GM19238 (cell line): Measurements from ENCODE around the gene SNCAIP.

ENCODE experiments used
- DNase-seq: peaks from one replicate; pipeline ENCODE4 v3.0.0; 2011; ENCODE audit warnings: low spot score; ENCODE audit not compliant: insufficient read length

SNCAIP gene

GRCh38 chr5:122498163-122498562 is 186.1 kb downstream of the SNCAIP start:
- no peak for DNase-seq

GRCh38 chr5:122499585-122499984 is 187.5 kb downstream of the SNCAIP start:
- DNase-seq: no peak

GRCh38 chr5:122500245-122501088 is 188.4 kb downstream of the SNCAIP start:
- DNase-seq: no peak

DNA sequence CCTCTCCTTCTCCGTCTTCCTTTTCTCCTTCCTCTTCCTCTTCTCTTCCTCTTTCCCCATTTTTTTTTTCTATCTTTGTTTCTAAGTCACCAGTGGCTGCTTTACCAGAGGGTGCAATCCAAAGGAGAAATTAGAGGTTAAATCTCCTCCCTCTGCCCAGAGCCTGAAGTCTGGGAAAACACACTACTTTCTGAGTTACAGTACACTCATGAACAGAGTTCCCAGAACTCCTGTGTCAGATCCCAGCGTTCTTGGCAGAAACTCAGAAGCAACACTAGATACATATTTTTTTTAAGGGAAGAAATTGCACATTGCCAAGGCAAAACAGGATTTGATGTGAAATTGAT is 189.0 kb downstream of the SNCAIP start:
- DNase-seq: no peak

DNA sequence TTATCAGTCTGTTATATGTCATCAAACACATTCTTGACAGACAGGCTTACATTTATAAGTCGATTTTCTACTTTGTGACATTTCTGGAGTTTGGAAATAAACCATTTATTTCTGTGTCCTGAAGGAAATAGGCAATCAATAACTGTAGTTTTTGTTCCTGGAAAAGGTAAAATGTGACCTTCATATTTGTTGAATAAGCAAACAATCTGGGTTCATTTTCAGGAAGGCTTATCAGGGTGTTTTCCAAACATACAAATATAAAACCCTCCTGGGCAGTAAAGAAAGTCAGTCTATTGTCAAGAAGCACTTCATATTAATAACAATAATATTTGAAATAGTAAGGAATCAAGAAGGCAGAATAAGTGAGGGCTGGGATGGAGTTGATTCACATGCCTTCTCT is 195.0 kb downstream of the SNCAIP start:
- no peak for DNase-seq

- DNase-seq: no peak
Measured at GRCh38 chr5:122507581-122507980, 195.5 kb downstream of the SNCAIP start.

- DNase-seq: no peak
Measured at GRCh38 chr5:122508623-122509022, 196.6 kb downstream of the SNCAIP start.
